ENCODE measurements around the gene CD300LF.
A peak's percentile ranks its signal among the peaks of the same experiment; 100 is the strongest.

CD300LF gene

DNA sequence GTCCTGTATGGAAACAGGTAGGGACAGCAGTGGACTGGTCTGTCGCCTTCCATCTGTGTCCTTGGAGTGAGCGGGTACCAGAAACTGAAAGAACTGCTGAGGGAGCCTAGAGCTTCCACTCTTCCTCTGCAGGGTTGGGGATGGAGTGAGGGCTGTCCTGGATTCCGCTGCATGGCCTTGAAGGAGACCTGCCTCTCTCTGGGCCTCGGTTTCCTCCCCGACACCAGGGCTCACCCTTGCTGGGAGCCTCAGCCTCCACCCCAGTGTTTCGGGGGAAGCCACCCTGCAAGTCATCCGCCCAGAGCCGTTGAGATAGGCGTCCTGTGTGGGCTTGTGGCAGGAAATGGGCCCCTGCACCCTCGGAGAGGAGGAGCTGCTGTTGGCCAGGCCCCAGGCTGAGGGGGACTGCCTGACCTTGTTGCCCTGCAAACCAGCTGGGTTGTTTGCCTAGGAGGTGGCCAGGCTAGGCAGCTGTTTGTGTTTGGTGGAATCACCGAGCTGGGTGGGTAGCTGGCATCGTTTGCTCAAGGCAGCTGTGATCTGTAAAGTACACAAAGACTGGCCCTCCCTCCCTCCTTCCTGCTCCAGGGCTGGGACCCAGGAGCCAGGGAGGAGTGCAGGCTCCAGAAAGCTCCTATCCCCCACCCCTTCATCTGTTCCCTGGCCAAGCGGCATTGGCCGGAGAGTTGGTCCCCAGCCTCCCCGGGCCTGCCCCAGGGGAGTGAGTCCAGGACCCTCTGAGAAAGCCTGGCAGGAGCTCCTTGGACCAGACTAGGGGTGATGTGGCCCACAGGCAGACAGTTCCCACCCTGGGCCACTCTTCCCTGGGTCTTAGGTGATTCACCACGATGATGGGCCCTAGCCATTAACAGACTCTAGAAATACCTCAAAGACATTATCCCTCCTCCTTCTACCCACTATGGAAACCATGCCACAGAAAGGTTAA lies 25.6 kb upstream of the CD300LF start:
- H3K36me3 ChIP-seq: no peaks in the 10 kb centered on the region
- intact Hi-C loops (cut with DNase I; ENCODE audit: low total_unique reads): no loop called here
- no peak overlapping the region for H3K4me3 ChIP-seq
- no peak overlapping the region for H3K27ac ChIP-seq
- TF ChIP-seq CTCF (IDR thresholded peaks at IDR 0.05): no peak
- peaks cover 0 to 25% (median 20%) of the 10 kb centered on the region in 4 donors for H3K4me1 ChIP-seq
- no peaks in the 10 kb centered on the region for H3K9me3 ChIP-seq
- H3K27me3 ChIP-seq: peaks cover 0 to 86% of the 10 kb centered on the region in 2 donors
- DNase-seq: no peak

- intact Hi-C loops (cut with DNase I; ENCODE audit: low total_unique reads): no loop called here
- no peak overlapping the region for H3K27ac ChIP-seq
- no peak for TF ChIP-seq CTCF (IDR thresholded peaks at IDR 0.05)
- no peaks in the 10 kb centered on the region for H3K36me3 ChIP-seq
- DNase-seq: no peak
- peaks cover 0 to 25% (median 20%) of the 10 kb centered on the region in 4 donors for H3K4me1 ChIP-seq
- peak overlapping the region; percentile 18 to 31 for H3K4me3 ChIP-seq
- no peaks in the 10 kb centered on the region for H3K9me3 ChIP-seq
- H3K27me3 ChIP-seq: peaks cover 0 to 88% of the 10 kb centered on the region in 2 donors
Measured at GRCh38 chr17:74737299-74738050, 24.8 kb upstream of the CD300LF start.

DNA sequence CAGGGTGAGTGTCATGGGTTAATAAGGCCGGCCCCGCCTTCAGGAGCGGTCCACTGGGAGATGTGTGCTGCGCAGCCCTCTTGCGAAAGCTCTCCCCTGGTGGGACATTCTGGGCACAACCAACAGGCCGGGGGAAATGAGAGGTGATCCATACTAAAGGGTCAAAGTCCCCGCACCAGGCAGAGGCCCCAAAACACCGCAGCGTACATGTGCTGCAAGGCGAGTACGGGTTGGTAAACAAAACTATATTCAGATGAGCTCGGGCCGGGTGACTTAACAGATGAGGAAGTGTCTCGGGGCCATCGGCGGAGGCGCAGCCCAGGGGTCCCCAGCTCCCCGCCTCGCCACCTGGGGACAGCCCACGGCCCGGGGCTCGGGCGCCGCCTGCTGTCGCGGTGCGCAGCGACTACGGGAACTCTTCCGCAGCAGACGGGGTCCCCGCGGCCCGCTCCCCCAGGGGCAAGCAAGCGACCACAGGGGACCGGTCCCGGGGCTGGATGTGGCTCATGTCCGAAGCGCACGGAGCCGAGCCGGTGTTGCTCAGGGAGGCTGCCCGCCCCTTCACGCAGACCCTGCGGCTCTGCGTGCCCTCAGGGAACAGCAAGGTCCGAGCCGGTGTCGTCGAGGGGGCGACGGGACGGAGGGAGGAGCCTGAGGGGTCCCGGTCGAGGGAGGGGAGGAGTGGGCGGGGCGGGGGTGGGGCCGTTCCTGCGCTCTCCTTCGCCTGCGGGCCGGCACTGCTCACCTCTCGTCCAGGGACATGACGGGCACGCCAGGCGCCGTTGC lies 24.0 kb upstream of the CD300LF start, which contains the start of gene RAB37:
RAB37 (plus strand) TSS at position 744 of the 786 bp plus-strand sequence; CDS start at position 761, 17 bp downstream.
- Histone ChIP-seq H3K4me1 (peaks cover 0 to 25% (median 20%) of the 10 kb centered on the region in 4 donors), H3K27ac (no peak within 1 kb of the TSS), H3K9me3 (no peaks in the 10 kb centered on the region), H3K27me3 (peaks cover 0 to 86% of the 10 kb centered on the region in 2 donors), H3K36me3 (no peaks in the 10 kb centered on the region), H3K4me3 (peak within 1 kb of the TSS; percentile 18 to 31)
- DNase-seq: no peak
- intact Hi-C loops (cut with DNase I; ENCODE audit: low total_unique reads): no loop called here
- TF ChIP-seq CTCF (IDR thresholded peaks at IDR 0.05): no peak

DNA sequence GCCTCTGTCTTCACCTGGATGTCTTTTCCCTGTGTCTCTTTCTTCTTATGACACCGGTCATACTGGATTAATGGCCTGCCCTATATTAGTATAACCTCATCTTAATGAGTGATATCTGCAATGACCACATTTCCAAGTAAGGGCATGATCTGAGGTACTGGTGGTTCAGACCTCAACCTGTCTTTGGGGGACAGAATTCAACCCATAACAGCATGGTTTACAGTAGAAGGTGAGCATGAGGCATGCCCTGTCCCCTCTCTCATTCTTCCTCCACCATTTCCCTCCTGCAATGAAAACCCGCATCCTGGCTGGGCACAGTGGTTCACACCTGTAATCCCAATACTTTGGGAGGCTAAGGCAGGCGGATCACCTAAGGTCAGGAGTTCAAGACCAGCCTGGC lies 21.5 kb upstream of the CD300LF start:
- TF ChIP-seq CTCF (IDR thresholded peaks at IDR 0.05): no peak
- Histone ChIP-seq H3K36me3 (no peaks in the 10 kb centered on the region), H3K4me3 (no peak overlapping the region), H3K9me3 (no peaks in the 10 kb centered on the region), H3K27me3 (peaks cover 0 to 83% of the 10 kb centered on the region in 2 donors), H3K4me1 (peaks cover 0 to 25% (median 20%) of the 10 kb centered on the region in 4 donors), H3K27ac (no peak overlapping the region)
- no peak for DNase-seq
- intact Hi-C loops (cut with DNase I; ENCODE audit: low total_unique reads): no loop called here

Data from tibial artery (tissue), 4 donors.